Activated T-cell treated with anti-CD3 and anti-CD28 coated beads, Interleukin-2, amount 50 U/mL, for 72 hours (primary cell): Measurements from ENCODE around the gene VWF. TPM values are rescaled to one million over a fixed set of nuclear protein-coding genes. Genes with fewer than 3 reads are reported as not detected.
"Not testable (repeated sequence)": the region's sequence is repeated elsewhere in the genome, so short reads cannot be mapped to it uniquely, and the experiment has no call there.

Experiments used
- ATAC-seq, 2 donors: fragments of 150-1000 bp; cut with Tn5 transposase; replicated peaks in 1 of 2; 2 replicates each; pipeline ENCODE4 v1.10.0; 2021; ENCODE audit warnings: moderate library complexity in 2 of 2, mild to moderate bottlenecking in 1 of 2
- DNase-seq, 2 donors: peaks; one replicate each; pipeline ENCODE4 v3.0.0; 2021 to 2022; ENCODE audit warnings: mixed read lengths in 1 of 2
- H3K27ac Mint-ChIP-seq: one replicate; pipeline ENCODE4 v1.8.0; 2022; ENCODE audit warnings: mild to moderate bottlenecking, moderate library complexity, mixed read lengths
- H3K27me3 Mint-ChIP-seq: one replicate; pipeline ENCODE4 v1.8.0; 2022; ENCODE audit warnings: low read depth, mixed read lengths
- H3K36me3 Mint-ChIP-seq, 2 donors: one replicate each; pipeline ENCODE4 v1.8.0; 2022; ENCODE audit warnings: mixed read lengths in 2 of 2, mild to moderate bottlenecking in 1 of 2; ENCODE audit not compliant: insufficient read depth in 2 of 2
- H3K4me1 Mint-ChIP-seq: one replicate; pipeline ENCODE4 v1.8.0; 2022; ENCODE audit warnings: low read depth, mixed read lengths
- H3K4me3 Mint-ChIP-seq, 2 donors: one replicate each; pipeline ENCODE4 v1.8.0; 2022; ENCODE audit warnings: mild to moderate bottlenecking in 2 of 2, mixed read lengths in 2 of 2, moderate library complexity in 2 of 2
- H3K9me3 Mint-ChIP-seq, 2 donors: one replicate each; pipeline ENCODE4 v1.8.0; 2022; ENCODE audit warnings: mixed read lengths in 2 of 2
- total RNA-seq, 2 donors: library from RNA; stranded (reverse); gene quantifications; one replicate each; pipeline ENCODE4 v1.2.3, GENCODE V29; 2022

Gene VWF
- total RNA-seq, 2 donors from 2014 or later, result 0.02 TPM

GRCh38 chr12:6037459-6037858, 87.0 kb downstream of the VWF start:
- ATAC-seq, result no peak
- Mint-ChIP-seq H3K4me3 (no peak overlapping the region), H3K27me3 (no peaks in the 10 kb centered on the region), H3K4me1 (peaks cover 7% of the 10 kb centered on the region), H3K36me3 (no peaks in the 10 kb centered on the region), H3K9me3 (no peaks in the 10 kb centered on the region), H3K27ac (no peak overlapping the region)
- no peak for DNase-seq

GRCh38 chr12:6036509-6036908, 88.0 kb downstream of the VWF start:
- no peak overlapping the region for H3K27ac Mint-ChIP-seq
- no peaks in the 10 kb centered on the region for H3K36me3 Mint-ChIP-seq
- no peak overlapping the region for H3K4me3 Mint-ChIP-seq
- no peaks in the 10 kb centered on the region for H3K9me3 Mint-ChIP-seq
- no peak for DNase-seq
- no peak for ATAC-seq
- H3K4me1 Mint-ChIP-seq, result peaks cover 7% of the 10 kb centered on the region
- H3K27me3 Mint-ChIP-seq, result no peaks in the 10 kb centered on the region

- no peak for ATAC-seq
- no peaks in the 10 kb centered on the region for H3K36me3 Mint-ChIP-seq
- H3K4me3 Mint-ChIP-seq, result no peak overlapping the region
- H3K27ac Mint-ChIP-seq, result no peak overlapping the region
- no peaks in the 10 kb centered on the region for H3K27me3 Mint-ChIP-seq
- no peak for DNase-seq
- H3K9me3 Mint-ChIP-seq, result no peaks in the 10 kb centered on the region
- no peaks in the 10 kb centered on the region for H3K4me1 Mint-ChIP-seq
These were observed 89.9 kb downstream of the VWF start for GRCh38 chr12:6034596-6034995.

- no peaks in the 10 kb centered on the region for H3K27me3 Mint-ChIP-seq
- no peak overlapping the region for H3K4me3 Mint-ChIP-seq
- no peaks in the 10 kb centered on the region for H3K9me3 Mint-ChIP-seq
- DNase-seq, result no peak
- H3K4me1 Mint-ChIP-seq, result no peaks in the 10 kb centered on the region
- no peak for ATAC-seq
- H3K36me3 Mint-ChIP-seq, result no peaks in the 10 kb centered on the region
- H3K27ac Mint-ChIP-seq, result no peak overlapping the region
These were observed 90.9 kb downstream of the VWF start for GRCh38 chr12:6033546-6033945.

GRCh38 chr12:6032726-6033125, 91.7 kb downstream of the VWF start:
- DNase-seq (no peak), ATAC-seq (no peak)
- Mint-ChIP-seq H3K27ac (no peak overlapping the region), H3K4me1 (no peaks in the 10 kb centered on the region), H3K27me3 (no peaks in the 10 kb centered on the region), H3K4me3 (no peak overlapping the region), H3K9me3 (no peaks in the 10 kb centered on the region), H3K36me3 (no peaks in the 10 kb centered on the region)

GRCh38 chr12:6031001-6031400, 93.5 kb downstream of the VWF start:
- H3K36me3 Mint-ChIP-seq, result no peaks in the 10 kb centered on the region
- DNase-seq (no peak), ATAC-seq (no peak)
- H3K27me3 Mint-ChIP-seq, result no peaks in the 10 kb centered on the region
- H3K27ac Mint-ChIP-seq, result no peak overlapping the region
- no peaks in the 10 kb centered on the region for H3K4me1 Mint-ChIP-seq
- H3K9me3 Mint-ChIP-seq, result peaks cover 0 to 4% of the 10 kb centered on the region in 2 donors
- no peak overlapping the region for H3K4me3 Mint-ChIP-seq

GRCh38 chr12:6030081-6030480, 94.4 kb downstream of the VWF start:
- ATAC-seq, result no peak
- H3K4me1 Mint-ChIP-seq, result no peaks in the 10 kb centered on the region
- H3K4me3 Mint-ChIP-seq, result no peak overlapping the region
- no peaks in the 10 kb centered on the region for H3K36me3 Mint-ChIP-seq
- DNase-seq, result no peak
- H3K27me3 Mint-ChIP-seq, result no peaks in the 10 kb centered on the region
- peaks cover 0 to 4% of the 10 kb centered on the region in 2 donors for H3K9me3 Mint-ChIP-seq
- H3K27ac Mint-ChIP-seq, result no peak overlapping the region

GRCh38 chr12:6029401-6029800, 95.1 kb downstream of the VWF start:
- DNase-seq (no peak), ATAC-seq (no peak)
- H3K4me1 Mint-ChIP-seq, result no peaks in the 10 kb centered on the region
- no peak overlapping the region for H3K27ac Mint-ChIP-seq
- no peak overlapping the region for H3K4me3 Mint-ChIP-seq
- H3K36me3 Mint-ChIP-seq, result no peaks in the 10 kb centered on the region
- no peaks in the 10 kb centered on the region for H3K27me3 Mint-ChIP-seq
- H3K9me3 Mint-ChIP-seq, result peaks cover 0 to 4% of the 10 kb centered on the region in 2 donors

GRCh38 chr12:6026998-6027397, 97.5 kb downstream of the VWF start:
- H3K27me3 Mint-ChIP-seq, result no peaks in the 10 kb centered on the region
- ATAC-seq (no peak), DNase-seq (no peak)
- H3K4me1 Mint-ChIP-seq, result no peaks in the 10 kb centered on the region
- no peaks in the 10 kb centered on the region for H3K36me3 Mint-ChIP-seq
- H3K9me3 Mint-ChIP-seq, result peaks cover 0 to 4% of the 10 kb centered on the region in 2 donors
- no peak overlapping the region for H3K27ac Mint-ChIP-seq
- H3K4me3 Mint-ChIP-seq, result no peak overlapping the region

GRCh38 chr12:6025703-6026298, 98.7 kb downstream of the VWF start:
- not testable (repeated sequence) for H3K9me3 Mint-ChIP-seq, H3K27me3 Mint-ChIP-seq, DNase-seq, ATAC-seq, H3K27ac Mint-ChIP-seq, H3K36me3 Mint-ChIP-seq, H3K4me3 Mint-ChIP-seq, H3K4me1 Mint-ChIP-seq

GRCh38 chr12:6024066-6024465, 100.4 kb downstream of the VWF start:
- H3K27ac Mint-ChIP-seq, H3K36me3 Mint-ChIP-seq, H3K4me1 Mint-ChIP-seq, H3K27me3 Mint-ChIP-seq, ATAC-seq, DNase-seq, H3K4me3 Mint-ChIP-seq, H3K9me3 Mint-ChIP-seq: not testable (repeated sequence)

GRCh38 chr12:6020930-6021329, 103.5 kb downstream of the VWF start:
- H3K27ac Mint-ChIP-seq, result no peak overlapping the region
- no peak for DNase-seq

GRCh38 chr12:6020511-6020910, 104.0 kb downstream of the VWF start:
- H3K4me1 Mint-ChIP-seq, H3K27ac Mint-ChIP-seq, H3K36me3 Mint-ChIP-seq, ATAC-seq, DNase-seq, H3K4me3 Mint-ChIP-seq, H3K9me3 Mint-ChIP-seq, H3K27me3 Mint-ChIP-seq: not testable (repeated sequence)

More at GRCh38 chr12:6020930-6021329, 103.5 kb downstream of the VWF start:
- no peaks in the 10 kb centered on the region for H3K9me3 Mint-ChIP-seq
- H3K4me3 Mint-ChIP-seq, result no peak overlapping the region
- no peaks in the 10 kb centered on the region for H3K27me3 Mint-ChIP-seq
- no peak for ATAC-seq
- no peaks in the 10 kb centered on the region for H3K36me3 Mint-ChIP-seq
- no peaks in the 10 kb centered on the region for H3K4me1 Mint-ChIP-seq

- DNase-seq, ATAC-seq, H3K27me3 Mint-ChIP-seq, H3K9me3 Mint-ChIP-seq, H3K4me1 Mint-ChIP-seq, H3K27ac Mint-ChIP-seq, H3K36me3 Mint-ChIP-seq, H3K4me3 Mint-ChIP-seq: not testable (repeated sequence)
These were observed 105.2 kb downstream of the VWF start for GRCh38 chr12:6019256-6019655.
